Measurements from ENCODE around the gene PRSS12. TPM values are rescaled to one million over a fixed set of nuclear protein-coding genes. Genes with fewer than 3 reads are reported as not detected.
"Not testable (repeated sequence)": the region's sequence is repeated elsewhere in the genome, so short reads cannot be mapped to it uniquely, and the experiment has no call there.

Gene PRSS12
- total RNA-seq, 1 experiment from 2014 or later, result 11.3 TPM

DNA sequence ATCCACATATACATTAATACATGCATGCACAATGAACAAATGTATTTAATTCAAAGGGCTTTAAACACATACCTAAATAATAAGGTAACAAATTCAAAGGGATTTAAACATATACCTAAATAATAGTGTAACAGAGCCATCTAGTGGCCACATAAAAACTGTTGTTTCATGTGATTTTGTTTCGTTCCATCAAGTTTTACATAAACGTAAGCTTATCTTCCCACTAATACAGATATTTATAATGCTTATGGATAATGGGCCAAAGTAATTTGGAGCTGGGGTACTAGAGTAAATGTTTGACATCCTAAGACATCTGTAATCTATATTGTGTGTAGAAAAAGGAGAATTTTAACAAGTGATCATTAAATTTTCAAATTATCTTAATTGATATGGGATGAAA, 82.3 kb downstream of the PRSS12 start:
- Histone ChIP-seq H3K79me2 (ENCODE audit: low read depth) (no peaks in the 10 kb centered on the region), H3K4me2 (no peak overlapping the region), H3K4me1 (replicated peaks; ENCODE audit: insufficient read depth) (no peaks in the 10 kb centered on the region), H3K9me2 (ENCODE audit: insufficient read depth) (no peaks in the 10 kb centered on the region), H3K4me3 (no peak overlapping the region), H3K36me3 (ENCODE audit: low read depth) (no peaks in the 10 kb centered on the region), H2AFZ (no peak overlapping the region), H3K27ac (no peak overlapping the region), H4K20me1 (ENCODE audit: insufficient read depth) (no peaks in the 10 kb centered on the region), H3F3A (ENCODE audit: insufficient read depth, low read depth) (no peaks in the 10 kb centered on the region), H3K27me3 (ENCODE audit: insufficient read depth, low read depth) (no peaks in the 10 kb centered on the region), H3K9me3 (ENCODE audit: insufficient read depth, low read depth) (0 out of 2 replicates have a peak, but pooled peaks cover 3% of the 10 kb centered on the region)
- no TSS peak for BruUV-seq (replicated peaks)
- intact Hi-C loops (cut with micrococcal nuclease; ENCODE audit: unreplicated experiment), result loop anchor here (1.0 to 5.0 kb wide), 2 partner anchors 1136 to 1913 kb away; no protein-coding TSS in a partner anchor
- TF ChIP-seq EZH2 (IDR thresholded peaks at IDR 0.05; ENCODE audit: low read depth), result no peak
- peak; percentile 64 for TF ChIP-seq CTCF (conservative IDR thresholded peaks at IDR 0.05)
- ChIA-PET CTCF (no interaction called here), POLR2A (ENCODE audit: unreplicated experiment) (no interaction called here)
- peak in 1 of 2 experiments; percentile 36 for DNase-seq

DNA sequence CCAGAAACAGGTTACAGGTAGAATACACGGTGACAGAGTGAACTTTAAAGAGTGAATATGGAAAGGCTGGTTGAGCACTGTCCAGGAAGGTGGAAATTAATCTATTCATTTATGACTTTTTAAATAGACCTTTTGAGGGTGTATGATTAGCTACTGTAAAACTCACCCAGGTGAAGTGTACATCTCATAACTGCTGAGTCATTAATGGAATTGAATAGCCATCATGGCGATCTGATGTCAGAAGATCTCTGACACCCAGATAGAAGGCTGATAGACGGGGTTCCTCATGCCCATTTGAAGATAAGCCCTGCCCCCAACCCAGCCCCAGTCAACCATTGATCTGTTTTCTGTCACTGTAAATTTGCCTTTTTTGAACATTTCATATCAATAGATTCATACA, 84.0 kb downstream of the PRSS12 start:
- BruUV-seq (replicated peaks), result no TSS peak
- CTCF ChIA-PET, result no interaction called here
- POLR2A ChIA-PET (ENCODE audit: unreplicated experiment), result no interaction called here
- intact Hi-C loops (cut with micrococcal nuclease; ENCODE audit: unreplicated experiment), result no loop called here
- H3K79me2 ChIP-seq (ENCODE audit: low read depth), result no peaks in the 10 kb centered on the region
- H3K9me3 ChIP-seq (ENCODE audit: insufficient read depth, low read depth), result 0 out of 2 replicates have a peak, but pooled peaks cover 3% of the 10 kb centered on the region
- H3K9me2 ChIP-seq (ENCODE audit: insufficient read depth), result no peaks in the 10 kb centered on the region
- H3K27ac ChIP-seq, result no peak overlapping the region
- no peak for TF ChIP-seq EZH2 (IDR thresholded peaks at IDR 0.05; ENCODE audit: low read depth)
- TF ChIP-seq CTCF (conservative IDR thresholded peaks at IDR 0.05), result no peak
- H4K20me1 ChIP-seq (ENCODE audit: insufficient read depth), result no peaks in the 10 kb centered on the region
- no peaks in the 10 kb centered on the region for H3K36me3 ChIP-seq (ENCODE audit: low read depth)
- H3K27me3 ChIP-seq (ENCODE audit: insufficient read depth, low read depth), result no peaks in the 10 kb centered on the region
- no peak for DNase-seq
- no peak overlapping the region for H3K4me2 ChIP-seq
- H3K4me3 ChIP-seq, result no peak overlapping the region
- H3K4me1 ChIP-seq (replicated peaks; ENCODE audit: insufficient read depth), result no peaks in the 10 kb centered on the region
- H2AFZ ChIP-seq, result no peak overlapping the region
- no peaks in the 10 kb centered on the region for H3F3A ChIP-seq (ENCODE audit: insufficient read depth, low read depth)

DNA sequence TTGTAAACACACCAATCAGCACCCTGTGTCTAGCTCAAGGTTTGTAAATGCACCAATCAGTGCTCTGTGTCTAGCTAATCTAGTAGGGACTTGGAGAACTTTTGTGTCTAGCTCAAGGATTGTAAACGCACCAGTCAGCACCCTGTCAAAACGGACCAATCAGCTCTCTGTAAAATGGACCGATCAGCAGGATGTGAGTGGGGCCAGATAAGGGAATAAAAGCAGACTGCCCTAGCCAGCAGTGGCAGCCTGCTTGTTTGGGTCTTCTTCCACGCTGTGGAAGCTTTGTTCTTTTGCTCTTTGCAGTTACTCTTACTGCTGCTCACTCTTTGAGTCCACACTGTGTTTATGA, 86.7 kb downstream of the PRSS12 start:
- not testable (repeated sequence) for BruUV-seq (replicated peaks); H2AFZ ChIP-seq

More for the DNA sequence above, 86.7 kb downstream of the PRSS12 start:
- H3F3A ChIP-seq (ENCODE audit: insufficient read depth, low read depth); POLR2A ChIA-PET (ENCODE audit: unreplicated experiment); H4K20me1 ChIP-seq (ENCODE audit: insufficient read depth); H3K27me3 ChIP-seq (ENCODE audit: insufficient read depth, low read depth); H3K79me2 ChIP-seq (ENCODE audit: low read depth); H3K36me3 ChIP-seq (ENCODE audit: low read depth); H3K9me3 ChIP-seq (ENCODE audit: insufficient read depth, low read depth); DNase-seq; intact Hi-C loops (cut with micrococcal nuclease; ENCODE audit: unreplicated experiment); H3K4me3 ChIP-seq; H3K27ac ChIP-seq; H3K4me1 ChIP-seq (replicated peaks; ENCODE audit: insufficient read depth); CTCF ChIA-PET; H3K9me2 ChIP-seq (ENCODE audit: insufficient read depth): not testable (repeated sequence)
- peak overlapping the region; percentile 62; the same call in 1 of the 2 replicates for H3K4me2 ChIP-seq
